ENCODE measurements around the gene REG1B.

The REG1B gene

DNA sequence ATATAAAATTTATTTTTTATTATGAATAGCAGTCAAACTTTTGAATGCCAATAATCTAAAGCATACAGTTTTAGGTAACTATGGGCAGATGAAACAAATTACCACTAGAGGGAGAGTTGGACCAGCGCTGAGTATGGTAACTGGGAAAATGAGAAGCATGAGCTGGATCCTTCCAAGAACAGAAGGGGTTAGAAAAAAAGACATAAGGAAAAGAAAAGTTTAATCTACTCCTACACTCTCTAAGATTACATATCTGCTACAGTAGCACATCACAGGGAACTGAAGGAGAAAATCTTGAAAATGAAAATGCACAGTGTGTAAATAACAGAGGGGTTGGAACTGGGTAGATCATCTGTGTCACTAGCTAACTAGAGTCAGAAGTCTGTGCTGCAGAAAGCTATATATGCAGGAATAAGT is 46.8 kb downstream of the REG1B start:
- FAIRE-seq = no peak
- no peak for TF ChIP-seq POLR2A (IDR thresholded peaks at IDR 0.05; ENCODE audit: low read depth, low read length)
- no peak for DNase-seq (ENCODE audit: insufficient read length, low spot score)

DNA sequence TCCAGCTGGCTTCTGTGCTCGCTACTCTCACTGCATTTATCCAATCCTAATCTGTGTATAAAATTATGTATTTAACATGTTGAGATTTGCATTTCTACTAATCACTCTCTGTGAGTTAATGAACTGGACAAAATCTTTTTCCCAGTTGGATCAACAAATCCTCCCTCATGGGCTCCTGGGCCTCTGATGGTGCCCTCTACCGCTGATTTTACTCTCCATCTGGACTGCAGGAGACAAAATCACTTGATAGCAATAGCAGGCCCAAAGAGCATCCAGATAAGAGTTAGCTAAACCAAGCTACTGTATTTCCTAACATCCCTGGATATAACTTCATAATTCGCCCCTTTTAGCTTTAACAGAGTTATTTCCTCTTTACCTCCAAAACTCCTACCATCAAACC is 47.8 kb downstream of the REG1B start:
- FAIRE-seq (no peak), DNase-seq (ENCODE audit: insufficient read length, low spot score) (no peak)
- TF ChIP-seq POLR2A (IDR thresholded peaks at IDR 0.05; ENCODE audit: low read depth, low read length) = no peak

Data from H54 (cell line).